NCI-H1694 treated with DMSO at 0.1 percent for 48 hours (cell line): ENCODE measurements around the gene FAM216B.
"Not testable (repeated sequence)": the region's sequence is repeated elsewhere in the genome, so short reads cannot be mapped to it uniquely, and the experiment has no call there.

Source experiments
- DNase-seq: peaks from one replicate; lab custom pipeline; 2025; lab: John Stamatoyannopoulos, UW

FAM216B gene

GRCh38 chr13:42786715-42787114 is 5.3 kb downstream of the FAM216B start:
- DNase-seq, result no peak

- no peak for DNase-seq
Observed at GRCh38 chr13:42788601-42789000, 7.2 kb downstream of the FAM216B start.

- no peak for DNase-seq
Observed at GRCh38 chr13:42792154-42792553, 10.8 kb downstream of the FAM216B start.

GRCh38 chr13:42794577-42795275 is 13.3 kb downstream of the FAM216B start:
- DNase-seq, result no peak

GRCh38 chr13:42795666-42796065 is 14.3 kb downstream of the FAM216B start:
- DNase-seq, result no peak

GRCh38 chr13:42796747-42797356 is 15.5 kb downstream of the FAM216B start:
- DNase-seq, result no peak

GRCh38 chr13:42798118-42798517 is 16.7 kb downstream of the FAM216B start:
- DNase-seq, result no peak

- no peak for DNase-seq
Observed at GRCh38 chr13:42800109-42800643, 18.8 kb downstream of the FAM216B start.

GRCh38 chr13:42803563-42804204 is 22.3 kb downstream of the FAM216B start:
- DNase-seq, result no peak

GRCh38 chr13:42804244-42804874 is 23.0 kb downstream of the FAM216B start:
- DNase-seq, result no peak

GRCh38 chr13:42807241-42807640 is 25.9 kb downstream of the FAM216B start:
- DNase-seq, result no peak

GRCh38 chr13:42807866-42808265 is 26.5 kb downstream of the FAM216B start:
- no peak for DNase-seq

GRCh38 chr13:42808341-42808940 is 27.1 kb downstream of the FAM216B start:
- no peak for DNase-seq

GRCh38 chr13:42812316-42812715 is 30.9 kb downstream of the FAM216B start:
- no peak for DNase-seq

GRCh38 chr13:42814868-42815267 is 33.5 kb downstream of the FAM216B start:
- DNase-seq, result no peak

- no peak for DNase-seq
Observed at GRCh38 chr13:42815681-42816080, 34.3 kb downstream of the FAM216B start.

GRCh38 chr13:42816538-42816937 is 35.2 kb downstream of the FAM216B start:
- DNase-seq, result no peak

- not testable (repeated sequence) for DNase-seq
Observed at GRCh38 chr13:42819687-42820086, 38.3 kb downstream of the FAM216B start.

- DNase-seq, result no peak
Observed at GRCh38 chr13:42820451-42820850, 39.1 kb downstream of the FAM216B start.

- no peak for DNase-seq
Observed at GRCh38 chr13:42821437-42821836, 40.1 kb downstream of the FAM216B start.

GRCh38 chr13:42832341-42833096 is 51.1 kb downstream of the FAM216B start:
- no peak for DNase-seq
